SW 1271 (cell line): ENCODE data around the gene SHROOM3.

Experiments
- DNase-seq, 2 experiments: peaks; one replicate each; lab custom pipeline; 2025; lab: John Stamatoyannopoulos, UW

Gene SHROOM3

GRCh38 chr4:76494243-76494642 lies 59.2 kb downstream of the SHROOM3 start:
- DNase-seq = no peak

GRCh38 chr4:76494871-76495590 lies 60.0 kb downstream of the SHROOM3 start:
- no peak for DNase-seq

- DNase-seq = no peak
Measured at GRCh38 chr4:76498550-76498949, 63.5 kb downstream of the SHROOM3 start.

GRCh38 chr4:76499461-76499860 lies 64.4 kb downstream of the SHROOM3 start:
- no peak for DNase-seq

GRCh38 chr4:76502886-76503285 lies 67.9 kb downstream of the SHROOM3 start:
- no peak for DNase-seq

GRCh38 chr4:76504613-76505465 lies 69.8 kb downstream of the SHROOM3 start:
- DNase-seq = peak; percentile 1 to 23

GRCh38 chr4:76511947-76512346 lies 76.9 kb downstream of the SHROOM3 start:
- no peak for DNase-seq

- DNase-seq = no peak
Measured at GRCh38 chr4:76513482-76513881, 78.5 kb downstream of the SHROOM3 start.

- no peak for DNase-seq
Measured at GRCh38 chr4:76514087-76514486, 79.1 kb downstream of the SHROOM3 start.

- no peak for DNase-seq
Measured at GRCh38 chr4:76515975-76516843, 81.2 kb downstream of the SHROOM3 start.

- DNase-seq = no peak
Measured at GRCh38 chr4:76518241-76518640, 83.2 kb downstream of the SHROOM3 start.

- no peak for DNase-seq
Measured at GRCh38 chr4:76523593-76523992, 88.6 kb downstream of the SHROOM3 start.

GRCh38 chr4:76525751-76526150 lies 90.7 kb downstream of the SHROOM3 start:
- no peak for DNase-seq

- no peak for DNase-seq
Measured at GRCh38 chr4:76526585-76526990, 91.6 kb downstream of the SHROOM3 start.

GRCh38 chr4:76527666-76528065 lies 92.6 kb downstream of the SHROOM3 start:
- no peak for DNase-seq

- DNase-seq = no peak
Measured at GRCh38 chr4:76531597-76531996, 96.6 kb downstream of the SHROOM3 start.

GRCh38 chr4:76532805-76533204 lies 97.8 kb downstream of the SHROOM3 start:
- DNase-seq = no peak

- DNase-seq = no peak
Measured at GRCh38 chr4:76533314-76533713, 98.3 kb downstream of the SHROOM3 start.

- no peak for DNase-seq
Measured at GRCh38 chr4:76535603-76536372, 100.8 kb downstream of the SHROOM3 start.

GRCh38 chr4:76536373-76536689 lies 101.3 kb downstream of the SHROOM3 start:
- DNase-seq = no peak

- no peak for DNase-seq
Measured at GRCh38 chr4:76538296-76538695, 103.3 kb downstream of the SHROOM3 start.

- DNase-seq = no peak
Measured at GRCh38 chr4:76539979-76540378, 105.0 kb downstream of the SHROOM3 start.
